Muscle layer of colon (tissue), 2 donors: ENCODE data around the gene SPPL3.
"Not testable (repeated sequence)": the region's sequence is repeated elsewhere in the genome, so short reads cannot be mapped to it uniquely, and the experiment has no call there.

Experiments
- H3K27ac ChIP-seq: one replicate; pipeline ENCODE4 v1.7.0; 2013; ENCODE audit warnings: low read depth, mild to moderate bottlenecking, low read length, moderate library complexity
- H3K27me3 ChIP-seq, 2 donors: one replicate each; pipeline ENCODE4 v1.7.0; 2013; ENCODE audit warnings: low read length in 2 of 2, mild to moderate bottlenecking in 2 of 2; ENCODE audit not compliant: insufficient read depth in 2 of 2, control insufficient read depth in 1 of 2
- H3K36me3 ChIP-seq: one replicate; pipeline ENCODE4 v1.7.0; 2013; ENCODE audit warnings: mild to moderate bottlenecking, low read length; ENCODE audit not compliant: insufficient read depth
- H3K4me1 ChIP-seq: one replicate; pipeline ENCODE4 v1.7.0; 2013; ENCODE audit warnings: mild to moderate bottlenecking, low read length; ENCODE audit not compliant: insufficient read depth
- H3K4me3 ChIP-seq, 2 donors: one replicate each; pipeline ENCODE4 v1.7.0; 2013; ENCODE audit warnings: low read length in 2 of 2, low read depth in 1 of 2, mild to moderate bottlenecking in 1 of 2, moderate library complexity in 1 of 2
- H3K9ac ChIP-seq: one replicate; pipeline ENCODE4 v1.7.0; 2013; ENCODE audit warnings: low read length
- H3K9me3 ChIP-seq: one replicate; pipeline ENCODE4 v1.7.0; 2013; ENCODE audit warnings: mild to moderate bottlenecking, low read length
- donor health status: abdominal sarcoma.
- donor health status: Adenocarcinoma of cecum.

SPPL3 gene

GRCh38 chr12:120904197-120904773 lies at the start of gene SPPL3:
Gene SPPL3, minus strand, starts transcription at chr12:120904358. Its CDS starts 491 bp downstream, at chr12:120903867.
- H3K4me1 ChIP-seq: peaks cover 14% of the 10 kb centered on the region
- peak within 1 kb of the TSS; percentile 80 to 87 for H3K4me3 ChIP-seq
- no peaks in the 10 kb centered on the region for H3K27me3 ChIP-seq
- peak within 1 kb of the TSS; percentile 86 for H3K27ac ChIP-seq
- peak within 1 kb of the TSS; percentile 47 for H3K9ac ChIP-seq
- H3K36me3 ChIP-seq: no peaks in the 10 kb centered on the region
- no peaks in the 10 kb centered on the region for H3K9me3 ChIP-seq

GRCh38 chr12:120950807-120951206 lies 46.6 kb upstream of the SPPL3 start:
- Histone ChIP-seq H3K27me3 (no peaks in the 10 kb centered on the region), H3K9me3 (no peaks in the 10 kb centered on the region), H3K4me3 (no peak overlapping the region), H3K27ac (no peak overlapping the region), H3K4me1 (no peaks in the 10 kb centered on the region), H3K36me3 (no peaks in the 10 kb centered on the region), H3K9ac (no peak overlapping the region)

- not testable (repeated sequence) for H3K4me3 ChIP-seq, H3K9me3 ChIP-seq, H3K27ac ChIP-seq, H3K9ac ChIP-seq, H3K4me1 ChIP-seq, H3K36me3 ChIP-seq, H3K27me3 ChIP-seq
These were observed 46.2 kb upstream of the SPPL3 start for GRCh38 chr12:120950260-120950799.

- not testable (repeated sequence) for H3K27me3 ChIP-seq, H3K9ac ChIP-seq, H3K27ac ChIP-seq, H3K4me1 ChIP-seq, H3K9me3 ChIP-seq, H3K36me3 ChIP-seq, H3K4me3 ChIP-seq
These were observed 41.4 kb upstream of the SPPL3 start for GRCh38 chr12:120945516-120945915.

- no peaks in the 10 kb centered on the region for H3K36me3 ChIP-seq
- no peaks in the 10 kb centered on the region for H3K27me3 ChIP-seq
- H3K27ac ChIP-seq: no peak overlapping the region
These were observed 40.6 kb upstream of the SPPL3 start for GRCh38 chr12:120944645-120945217.

GRCh38 chr12:120943482-120943881 lies 39.3 kb upstream of the SPPL3 start:
- Histone ChIP-seq H3K27ac (no peak overlapping the region), H3K27me3 (no peaks in the 10 kb centered on the region), H3K9me3 (no peaks in the 10 kb centered on the region), H3K4me3 (no peak overlapping the region), H3K36me3 (no peaks in the 10 kb centered on the region), H3K9ac (no peak overlapping the region), H3K4me1 (no peaks in the 10 kb centered on the region)

More at GRCh38 chr12:120944645-120945217, 40.6 kb upstream of the SPPL3 start:
- Histone ChIP-seq H3K9ac (no peak overlapping the region), H3K4me3 (no peak overlapping the region), H3K9me3 (no peaks in the 10 kb centered on the region), H3K4me1 (no peaks in the 10 kb centered on the region)

- Histone ChIP-seq H3K4me1 (no peaks in the 10 kb centered on the region), H3K9me3 (no peaks in the 10 kb centered on the region), H3K36me3 (no peaks in the 10 kb centered on the region), H3K27ac (no peak overlapping the region), H3K4me3 (no peak overlapping the region), H3K27me3 (no peaks in the 10 kb centered on the region), H3K9ac (no peak overlapping the region)
These were observed 37.8 kb upstream of the SPPL3 start for GRCh38 chr12:120941846-120942405.

- H3K9me3 ChIP-seq: no peaks in the 10 kb centered on the region
- H3K36me3 ChIP-seq: no peaks in the 10 kb centered on the region
- no peaks in the 10 kb centered on the region for H3K4me1 ChIP-seq
- H3K27me3 ChIP-seq: no peaks in the 10 kb centered on the region
- no peak overlapping the region for H3K4me3 ChIP-seq
- H3K9ac ChIP-seq: no peak overlapping the region
- no peak overlapping the region for H3K27ac ChIP-seq
These were observed 37.3 kb upstream of the SPPL3 start for GRCh38 chr12:120941412-120941811.

- H3K9me3 ChIP-seq: no peaks in the 10 kb centered on the region
- no peaks in the 10 kb centered on the region for H3K4me1 ChIP-seq
- H3K27me3 ChIP-seq: no peaks in the 10 kb centered on the region
- no peak overlapping the region for H3K27ac ChIP-seq
- H3K4me3 ChIP-seq: no peak overlapping the region
- no peaks in the 10 kb centered on the region for H3K36me3 ChIP-seq
- no peak overlapping the region for H3K9ac ChIP-seq
These were observed 36.6 kb upstream of the SPPL3 start for GRCh38 chr12:120940799-120941198.

GRCh38 chr12:120940006-120940405 lies 35.8 kb upstream of the SPPL3 start:
- Histone ChIP-seq H3K4me3 (no peak overlapping the region), H3K9me3 (no peaks in the 10 kb centered on the region), H3K36me3 (no peaks in the 10 kb centered on the region), H3K9ac (no peak overlapping the region), H3K27me3 (no peaks in the 10 kb centered on the region), H3K27ac (no peak overlapping the region), H3K4me1 (no peaks in the 10 kb centered on the region)

GRCh38 chr12:120939523-120939922 lies 35.4 kb upstream of the SPPL3 start:
- H3K27me3 ChIP-seq: no peaks in the 10 kb centered on the region
- H3K4me3 ChIP-seq: no peak overlapping the region
- no peak overlapping the region for H3K9ac ChIP-seq
- H3K36me3 ChIP-seq: no peaks in the 10 kb centered on the region
- H3K9me3 ChIP-seq: no peaks in the 10 kb centered on the region
- H3K4me1 ChIP-seq: no peaks in the 10 kb centered on the region
- no peak overlapping the region for H3K27ac ChIP-seq

- Histone ChIP-seq H3K27me3 (no peaks in the 10 kb centered on the region), H3K4me1 (no peaks in the 10 kb centered on the region), H3K9ac (no peak overlapping the region), H3K27ac (no peak overlapping the region), H3K36me3 (no peaks in the 10 kb centered on the region), H3K9me3 (no peaks in the 10 kb centered on the region), H3K4me3 (no peak overlapping the region)
These were observed 34.3 kb upstream of the SPPL3 start for GRCh38 chr12:120938496-120938895.
